Endothelial cell of umbilical vein (primary cell): ENCODE results near the gene SEMA4G. TPM values are rescaled to one million over a fixed set of nuclear protein-coding genes. Genes with fewer than 3 reads are reported as not detected.

Source experiments
- BruUV-seq: library from RNA; stranded (reverse); fragments of 400-500 nt; replicated peaks from 2 replicates; lab custom pipeline; 2021; lab: Mats Ljungman, UMichigan
- CTCF ChIA-PET: fragments of 300-600, 350-600 bp; sonication (Branson Sonifier 250); formaldehyde crosslinking; loops from one replicate; lab custom pipeline; 2021; ENCODE audit warnings: antibody characterized with exemption, inconsistent platforms; lab: Charles Lee
- POLR2A ChIA-PET: fragments of 300-600, 350-600 bp; sonication (Branson Sonifier 250); formaldehyde crosslinking; loops from one replicate; lab custom pipeline; 2021; ENCODE audit warnings: antibody characterized with exemption, inconsistent platforms; lab: Charles Lee
- DNase-seq: peaks from one replicate; pipeline ENCODE4 v3.0.0-alpha.2; 2011; ENCODE audit warnings: low read depth, low spot score
- FAIRE-seq: peaks from 2 replicates; lab custom pipeline; 2011; peaks lifted over from hg19 to GRCh38; lab: Jason Lieb, UNC
- H2AFZ ChIP-seq: 2 replicates; pipeline ENCODE4 v1.6.0; 2012; ENCODE audit warnings: low read depth, low read length, control low read depth, inconsistent platforms
- H3K27ac ChIP-seq: 2 replicates; pipeline ENCODE4 v1.5.1; 2011; ENCODE audit warnings: low read depth, mild to moderate bottlenecking, control low read depth, low read length, moderate library complexity; ENCODE audit not compliant: insufficient read depth
- H3K27me3 ChIP-seq, 2 experiments: 2 replicates each; pipeline versions ENCODE4 v1.6.0 to v1.6.1; 2011; ENCODE audit warnings: low read length in 2 of 2, mixed read lengths in 1 of 2; ENCODE audit not compliant: control insufficient read depth in 2 of 2, insufficient read depth in 2 of 2
- H3K36me3 ChIP-seq, 2 experiments: 2 replicates in 1 of 2; 3 replicates in 1 of 2; pipeline ENCODE4 v1.5.1; 2011; ENCODE audit warnings: low read length in 2 of 2, mild to moderate bottlenecking in 1 of 2, moderate library complexity in 1 of 2; ENCODE audit not compliant: control insufficient read depth in 2 of 2, insufficient read depth in 2 of 2; ENCODE audit errors: extremely low read depth in 1 of 2
- H3K4me1 ChIP-seq: 3 replicates; pipeline ENCODE4 v1.5.1; 2011; ENCODE audit warnings: mild to moderate bottlenecking, low read length; ENCODE audit not compliant: control insufficient read depth, insufficient read depth; ENCODE audit errors: extremely low read depth
- H3K4me2 ChIP-seq: 2 replicates; pipeline ENCODE4 v1.6.1; 2011; ENCODE audit warnings: low read length, control low read depth, mixed read lengths; ENCODE audit not compliant: insufficient read depth
- H3K4me3 ChIP-seq, 3 experiments: fragments of 200-600 bp in 1 of 3; sonication (generic), shearing (Covaris generic) in 1 of 3; replicated peaks in 1 of 3; 2 replicates each; pipeline ENCODE4 v1.5.1; 2011 to 2016; ENCODE audit warnings: control low read depth in 3 of 3, low read length in 3 of 3, mild to moderate bottlenecking in 2 of 3, inconsistent platforms in 1 of 3, low read depth in 1 of 3, moderate library complexity in 1 of 3; ENCODE audit not compliant: insufficient read depth in 1 of 3
- H3K79me2 ChIP-seq: 2 replicates; pipeline ENCODE4 v1.6.0; 2012; ENCODE audit warnings: low read length, inconsistent platforms; ENCODE audit not compliant: control insufficient read depth, insufficient read depth
- H3K9ac ChIP-seq: replicated peaks from 2 replicates; pipeline ENCODE3; 2011; ENCODE audit warnings: low read length, control low read depth; ENCODE audit not compliant: insufficient read depth; ENCODE audit errors: extremely low read depth
- H3K9me1 ChIP-seq: replicated peaks from 3 replicates; pipeline ENCODE4 v1.6.0; 2011; ENCODE audit warnings: mild to moderate bottlenecking, low read length; ENCODE audit not compliant: control insufficient read depth, insufficient read depth; ENCODE audit errors: extremely low read depth
- H3K9me3 ChIP-seq: replicated peaks from 2 replicates; pipeline ENCODE4 v1.5.1; 2012; ENCODE audit warnings: low read length, inconsistent platforms; ENCODE audit not compliant: control insufficient read depth, insufficient read depth
- H4K20me1 ChIP-seq: replicated peaks from 2 replicates; pipeline ENCODE3; 2011; ENCODE audit warnings: mild to moderate bottlenecking, low read length; ENCODE audit not compliant: control insufficient read depth, insufficient read depth; ENCODE audit errors: extremely low read depth
- CTCF ChIP-seq, 2 donors: IDR thresholded peaks; 1 replicate in 1 of 2; 2 replicates in 1 of 2; pipeline ENCODE4 v1.5.1; 2011; ENCODE audit warnings: low read length in 2 of 2, mild to moderate bottlenecking in 2 of 2, moderate library complexity in 2 of 2, control low read depth in 1 of 2, inconsistent platforms in 1 of 2, low read depth in 1 of 2; ENCODE audit not compliant: insufficient read depth in 1 of 2; ENCODE audit errors: extremely low read depth in 1 of 2
- EZH2 ChIP-seq: IDR thresholded peaks from 2 replicates; pipeline ENCODE4 v1.6.1; 2012; ENCODE audit warnings: borderline replicate concordance, low read depth, mild to moderate bottlenecking, moderate library complexity, low read length, inconsistent platforms; ENCODE audit not compliant: severe bottlenecking
- FOS ChIP-seq: IDR thresholded peaks from 2 replicates; pipeline ENCODE4 v1.6.1; 2011; ENCODE audit warnings: mild to moderate bottlenecking, low read length, moderate library complexity, borderline replicate concordance; ENCODE audit not compliant: insufficient read depth
- GATA2 ChIP-seq: IDR thresholded peaks from 2 replicates; pipeline ENCODE4 v1.7.0; 2011; ENCODE audit warnings: low read depth, mild to moderate bottlenecking, moderate library complexity, mixed read lengths, low read length; ENCODE audit not compliant: insufficient read length, insufficient read depth
- JUN ChIP-seq: IDR thresholded peaks from 2 replicates; pipeline ENCODE4 v1.6.1; 2011; ENCODE audit warnings: borderline replicate concordance, low read depth; ENCODE audit not compliant: insufficient read length, insufficient read depth
- MAX ChIP-seq: IDR thresholded peaks from 2 replicates; pipeline ENCODE4 v1.6.1; 2011; ENCODE audit not compliant: insufficient read depth, insufficient read length
- MYC ChIP-seq: IDR thresholded peaks from one replicate; pipeline ENCODE4 v1.6.1; 2011; ENCODE audit warnings: mild to moderate bottlenecking, low read depth, low read length
- POLR2A ChIP-seq: IDR thresholded peaks from 2 replicates; pipeline ENCODE4 v1.6.1; 2012; ENCODE audit warnings: low read depth, mild to moderate bottlenecking, control low read depth, low read length
- POLR2AphosphoS5 ChIP-seq: IDR thresholded peaks from 2 replicates; pipeline ENCODE4 v1.6.1; 2012; ENCODE audit warnings: low read depth, mild to moderate bottlenecking, control low read depth, low read length, moderate library complexity; ENCODE audit not compliant: insufficient read depth
- dilution Hi-C: fragments of 300-500 bp; cut with MboI; formaldehyde crosslinking; loops from one replicate; pipeline ENCODE4 v1.15.0; 2019; ENCODE audit warnings: low sequenced_read_pairs; ENCODE audit not compliant: extremely low pct_ligation_motif_present
- intact Hi-C: fragments of 100-400 bp; cut with micrococcal nuclease; formaldehyde crosslinking; loops from one replicate; pipeline ENCODE4 v1.10.0; 2022
- polyA plus RNA-seq, 4 experiments: library from polyadenylated mRNA; depleted of rRNA in 3 of 4; stranded (reverse) in 3 of 4; unstranded in 1 of 4; fragments of >200 nt; gene quantifications; 2 replicates each; pipeline versions ENCODE4 v1.2.1 to v1.2.3, GENCODE V29; 2011 to 2012; ENCODE audit warnings: missing spikeins in 1 of 4
- total RNA-seq: library from RNA; stranded (reverse); gene quantifications from 2 replicates; pipeline ENCODE4 v1.2.3, GENCODE V29; 2021

SEMA4G gene
- total and polyA plus RNA-seq, 2 donors (not counting 3 experiments of a cell fraction or from before 2014, with no cell fraction given): 6.0 to 10.4 TPM

- no TSS peak for BruUV-seq
- Histone ChIP-seq H4K20me1 (no peaks in the 10 kb centered on the region), H3K4me1 (no peaks in the 10 kb centered on the region), H3K9ac (no peak overlapping the region), H3K27me3 (no peaks in the 10 kb centered on the region), H3K79me2 (no peaks in the 10 kb centered on the region), H2AFZ (no peak overlapping the region), H3K9me1 (no peaks in the 10 kb centered on the region), H3K9me3 (no peaks in the 10 kb centered on the region), H3K4me2 (no peak overlapping the region), H3K4me3 (no peak overlapping the region), H3K27ac (no peak overlapping the region), H3K36me3 (peaks cover 0 to 13% of the 10 kb centered on the region in 2 experiments)
- TF ChIP-seq EZH2 (no peak), POLR2A (no peak), GATA2 (no peak), CTCF (IDR thresholded peaks at IDR 0.05; ENCODE audit: extremely low read depth in 1 of 2, insufficient read depth in 1 of 2, low read depth in 1 of 2, low read length in 2 of 2) (no peak), FOS (no peak), MAX (no peak), MYC (no peak), POLR2AphosphoS5 (no peak), JUN (no peak)
- CTCF ChIA-PET: no interaction called here
- dilution Hi-C loops: no loop called here
- no peak for FAIRE-seq
- intact Hi-C loops: no loop called here
- DNase-seq: no peak
- POLR2A ChIA-PET: no interaction called here
Measured at GRCh38 chr10:100978121-100978900, 9.0 kb downstream of the SEMA4G start.
